Measurements from ENCODE around the gene TRNP1.
"Not testable (repeated sequence)": the region's sequence is repeated elsewhere in the genome, so short reads cannot be mapped to it uniquely, and the experiment has no call there.

The TRNP1 gene

DNA sequence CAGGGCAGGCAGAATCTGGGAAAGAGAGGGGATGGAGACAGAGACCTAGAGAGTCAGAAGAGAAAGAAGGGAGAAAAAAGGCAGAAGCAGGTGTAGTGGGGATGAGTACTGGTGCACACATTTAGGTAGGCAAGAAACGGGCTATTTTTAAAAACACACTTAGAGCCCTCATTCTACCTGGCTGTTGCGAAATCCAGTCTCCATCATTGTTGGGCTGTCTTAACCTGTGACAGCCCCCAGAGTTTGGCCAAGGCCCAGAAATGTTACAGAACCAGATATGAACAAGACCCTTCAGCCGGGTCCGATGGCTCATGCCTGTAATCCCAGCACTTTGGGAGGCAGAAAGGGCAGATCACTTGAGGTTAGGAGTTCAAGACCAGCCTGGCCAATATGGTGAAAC is 20.7 kb upstream of the TRNP1 start:
- DNase-seq (ENCODE audit: low spot score) = no peak

DNA sequence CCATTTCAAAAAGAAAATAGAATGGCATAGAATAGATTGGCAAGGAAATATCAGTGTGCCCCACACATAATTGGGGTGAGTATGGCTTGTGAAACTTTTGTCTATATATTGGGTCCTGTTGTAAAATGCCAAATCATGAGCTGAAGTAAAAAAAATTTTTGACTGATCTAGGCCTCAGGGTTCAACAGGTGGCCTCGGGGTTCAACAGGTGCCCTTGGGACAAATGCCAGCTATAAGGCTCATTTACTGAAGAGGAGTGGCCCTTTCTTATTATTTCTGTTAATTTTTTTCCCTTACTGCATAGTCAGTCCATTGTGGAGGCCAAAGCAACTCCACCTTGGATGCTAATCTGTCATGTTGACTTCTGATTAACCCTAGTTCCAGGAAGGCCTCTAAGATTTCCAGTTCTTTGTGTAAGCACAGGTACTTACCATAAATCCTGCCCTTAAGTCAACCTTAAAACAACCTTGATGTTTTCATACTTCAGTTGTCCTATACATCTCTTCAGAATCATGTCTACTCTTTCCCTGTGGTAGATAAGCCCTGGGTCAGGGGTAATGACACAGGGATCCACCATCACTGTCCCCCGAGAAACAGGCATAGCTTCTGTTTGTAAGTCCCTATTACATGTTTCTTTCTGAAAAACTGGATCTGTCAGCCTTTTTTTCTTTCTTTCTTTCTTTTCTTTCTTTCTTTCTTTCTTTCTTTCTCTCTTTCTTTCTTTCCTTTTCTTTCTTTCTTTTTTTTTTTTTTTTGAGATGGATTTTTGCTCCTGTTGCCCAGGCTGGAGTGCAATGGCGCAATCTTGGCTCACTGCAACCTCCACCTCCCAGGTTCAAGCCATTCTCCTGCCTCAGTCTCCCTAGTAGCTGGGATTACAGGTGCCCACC is 16.6 kb upstream of the TRNP1 start:
- DNase-seq (ENCODE audit: low spot score) = no peak

DNA sequence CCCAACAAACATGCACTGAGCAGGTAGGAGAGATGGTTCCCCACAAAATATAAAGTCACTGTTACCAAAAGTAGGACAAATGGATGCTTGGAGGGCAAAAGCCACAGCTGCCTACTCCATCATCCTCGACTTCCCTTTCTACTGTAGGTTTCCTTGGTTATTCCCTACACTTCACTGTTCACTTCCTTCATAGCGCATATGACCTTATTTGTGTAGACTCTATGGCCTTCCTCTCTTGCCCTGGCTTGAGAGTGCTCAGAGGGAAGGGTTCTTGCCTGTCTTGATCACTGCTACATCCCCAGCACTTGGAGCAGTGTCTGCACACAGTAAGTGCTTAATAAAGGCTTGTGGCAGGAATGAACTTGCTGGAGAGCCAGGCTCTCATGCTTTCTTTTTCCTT is 14.6 kb upstream of the TRNP1 start:
- DNase-seq (ENCODE audit: low spot score) = no peak

DNA sequence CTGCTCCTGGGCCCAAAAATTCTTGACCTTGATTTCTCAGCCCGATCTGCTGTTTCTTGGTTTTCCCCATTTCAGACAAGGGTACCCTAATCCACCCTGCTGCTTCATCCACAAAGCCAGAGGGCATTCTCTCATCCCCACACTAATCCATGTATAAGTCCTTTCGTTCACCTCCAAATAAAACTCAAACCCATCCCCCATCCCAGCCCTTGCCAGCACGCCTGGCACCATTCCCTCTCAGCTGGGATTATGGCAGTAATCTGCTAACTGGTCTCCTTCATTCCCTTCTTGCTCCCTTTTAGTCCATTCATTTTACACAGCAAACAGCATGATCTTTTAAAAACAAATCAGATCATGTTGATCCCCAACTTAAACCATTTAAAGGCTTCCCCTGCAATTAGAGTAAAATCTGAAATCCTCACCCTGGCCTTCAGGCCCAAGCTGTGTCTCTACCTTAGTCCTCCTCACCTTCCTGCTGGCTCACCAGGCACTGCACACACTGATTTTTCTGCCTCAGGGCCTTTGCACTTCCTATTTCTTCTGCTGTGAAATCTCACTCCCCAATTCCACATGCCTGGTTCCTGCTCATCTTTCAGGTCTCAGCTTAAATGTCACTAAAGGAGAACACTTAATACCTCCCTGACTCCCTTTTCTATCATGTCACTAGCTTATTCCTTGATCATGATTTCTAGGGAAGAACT is 12.2 kb upstream of the TRNP1 start:
- DNase-seq (ENCODE audit: low spot score) = no peak

DNA sequence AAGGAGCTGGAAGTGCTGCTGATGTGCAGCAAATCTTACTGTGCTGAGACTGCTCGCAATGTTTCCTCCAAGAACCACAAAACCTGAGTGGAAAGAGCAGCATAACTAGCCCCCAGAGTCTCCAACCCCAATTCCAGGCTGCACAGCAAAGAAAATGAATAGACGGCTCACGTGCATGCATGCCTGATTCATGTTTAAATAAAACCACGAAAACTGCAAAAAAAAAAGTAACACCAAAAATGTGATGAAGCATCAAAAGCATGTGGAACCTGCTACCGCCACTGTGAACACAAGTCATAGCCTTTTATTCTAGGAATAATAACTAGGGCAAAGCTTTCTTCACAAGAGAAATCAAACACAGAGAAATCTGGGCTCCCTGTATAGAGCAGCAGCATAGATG is 9.6 kb upstream of the TRNP1 start:
- no peak for DNase-seq (ENCODE audit: low spot score)

DNA sequence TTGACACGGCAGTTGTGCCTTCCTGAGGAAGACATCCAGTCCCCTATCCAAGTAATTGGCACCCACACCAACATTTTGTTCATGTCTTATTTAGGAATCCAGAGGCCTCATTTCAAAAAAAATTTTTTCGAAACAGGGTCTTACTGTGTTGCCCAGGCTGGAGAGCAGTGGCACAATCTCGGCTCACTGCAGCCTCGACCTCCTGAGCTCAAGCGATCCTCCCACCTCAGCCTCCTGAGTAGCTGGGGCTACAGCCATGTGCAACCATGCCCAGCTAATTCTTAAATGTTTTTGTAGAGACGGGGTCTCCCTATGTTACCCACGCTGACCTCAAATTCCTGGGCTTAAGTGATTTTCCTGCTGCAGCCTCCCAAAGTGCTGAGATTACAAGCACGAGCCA is 9.2 kb upstream of the TRNP1 start:
- no peak for DNase-seq (ENCODE audit: low spot score)

DNA sequence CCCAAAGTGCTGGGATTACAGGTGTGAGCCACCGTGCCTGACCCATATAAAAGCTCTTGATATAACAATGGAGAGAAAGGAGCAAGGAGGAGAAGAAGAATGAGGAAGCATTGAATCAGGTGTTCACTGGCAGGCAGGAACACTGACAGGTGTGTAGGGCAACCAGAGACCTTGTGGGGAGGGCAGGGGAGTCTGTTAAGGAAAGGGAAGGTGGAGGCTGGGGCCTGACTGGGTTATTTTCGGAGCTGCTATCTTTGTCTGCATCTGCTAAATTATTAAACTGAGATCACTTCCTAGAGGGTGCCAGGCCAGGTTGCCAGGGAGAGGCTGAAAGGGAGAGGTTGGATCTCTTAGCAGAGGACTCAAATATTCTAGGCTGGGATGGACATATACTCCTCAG is 6.8 kb upstream of the TRNP1 start:
- DNase-seq (ENCODE audit: low spot score) = no peak

DNA sequence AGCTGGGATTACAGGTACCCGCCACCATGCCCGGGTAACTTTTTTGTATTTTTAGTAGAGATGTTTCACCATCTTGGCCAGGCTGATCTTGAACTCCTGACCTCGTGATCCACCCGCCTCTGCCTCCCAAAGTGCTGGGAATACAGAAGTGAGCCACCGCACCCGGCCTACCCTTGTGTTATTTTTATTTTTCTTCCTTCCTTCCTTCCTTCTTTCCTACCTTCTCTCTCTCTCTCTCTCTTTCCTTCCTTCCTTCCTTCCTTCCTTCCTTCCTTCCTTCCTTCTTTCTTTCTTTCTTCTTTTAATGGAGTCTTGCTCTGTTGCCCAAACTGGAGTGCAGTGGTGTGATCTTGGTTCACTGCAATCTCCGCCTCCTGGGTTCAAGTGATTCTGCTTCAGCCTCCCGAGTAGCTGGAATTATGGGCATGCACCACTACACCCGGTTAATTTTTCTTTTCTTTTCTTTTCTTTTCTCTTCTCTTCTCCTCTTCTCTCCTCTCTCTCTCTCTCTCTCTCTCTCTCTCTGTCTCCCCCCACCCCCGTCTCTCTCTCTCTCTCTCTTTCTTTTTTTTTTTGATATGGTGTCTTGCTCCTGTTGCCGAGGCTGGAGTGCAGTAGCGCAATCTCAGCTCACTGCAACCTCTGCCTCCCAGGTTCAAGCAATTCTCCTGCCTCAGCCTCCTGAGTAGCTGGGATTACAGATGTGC is 3.9 kb upstream of the TRNP1 start:
- DNase-seq (ENCODE audit: low spot score) = not testable (repeated sequence)

DNA sequence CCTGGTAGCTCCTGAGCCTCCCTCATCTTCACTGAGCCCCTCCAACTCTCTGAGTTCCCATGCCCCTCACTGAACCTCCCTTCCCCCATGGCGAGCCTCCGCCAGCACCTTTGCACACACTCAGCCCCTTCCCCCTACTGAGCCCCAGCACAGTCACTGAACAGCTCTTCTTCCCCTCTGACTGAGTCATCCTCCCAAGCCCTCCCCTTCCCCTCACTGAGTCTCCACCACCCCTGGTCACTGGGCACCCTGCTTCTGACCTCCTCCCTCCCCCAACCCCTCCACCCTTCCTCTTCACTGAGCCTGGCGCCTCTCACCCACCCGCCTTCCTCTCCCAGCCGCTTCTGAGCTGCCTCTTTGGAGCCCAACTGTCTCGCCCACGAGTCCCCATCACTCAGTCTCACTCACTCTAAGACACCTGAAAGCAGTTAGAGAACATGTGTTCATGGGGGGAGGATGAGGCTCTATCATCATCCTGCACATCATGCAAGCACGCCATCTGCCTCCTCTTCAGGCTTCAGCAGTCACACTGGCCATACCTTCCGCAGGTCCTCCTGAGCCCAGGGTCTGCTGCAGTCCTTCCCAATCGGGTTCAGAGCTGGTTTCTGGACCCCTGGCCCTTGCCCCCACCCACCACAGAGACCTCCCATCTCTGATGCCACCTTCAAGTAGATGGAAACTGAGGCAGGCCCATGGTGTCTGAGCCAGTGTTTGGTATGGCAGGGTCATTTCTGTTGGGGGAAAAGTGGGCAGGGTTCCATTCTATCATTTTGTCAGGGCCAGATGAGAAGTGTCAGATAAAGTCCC is 2.0 kb upstream of the TRNP1 start:
- peak; percentile 56 for DNase-seq (ENCODE audit: low spot score)

DNA sequence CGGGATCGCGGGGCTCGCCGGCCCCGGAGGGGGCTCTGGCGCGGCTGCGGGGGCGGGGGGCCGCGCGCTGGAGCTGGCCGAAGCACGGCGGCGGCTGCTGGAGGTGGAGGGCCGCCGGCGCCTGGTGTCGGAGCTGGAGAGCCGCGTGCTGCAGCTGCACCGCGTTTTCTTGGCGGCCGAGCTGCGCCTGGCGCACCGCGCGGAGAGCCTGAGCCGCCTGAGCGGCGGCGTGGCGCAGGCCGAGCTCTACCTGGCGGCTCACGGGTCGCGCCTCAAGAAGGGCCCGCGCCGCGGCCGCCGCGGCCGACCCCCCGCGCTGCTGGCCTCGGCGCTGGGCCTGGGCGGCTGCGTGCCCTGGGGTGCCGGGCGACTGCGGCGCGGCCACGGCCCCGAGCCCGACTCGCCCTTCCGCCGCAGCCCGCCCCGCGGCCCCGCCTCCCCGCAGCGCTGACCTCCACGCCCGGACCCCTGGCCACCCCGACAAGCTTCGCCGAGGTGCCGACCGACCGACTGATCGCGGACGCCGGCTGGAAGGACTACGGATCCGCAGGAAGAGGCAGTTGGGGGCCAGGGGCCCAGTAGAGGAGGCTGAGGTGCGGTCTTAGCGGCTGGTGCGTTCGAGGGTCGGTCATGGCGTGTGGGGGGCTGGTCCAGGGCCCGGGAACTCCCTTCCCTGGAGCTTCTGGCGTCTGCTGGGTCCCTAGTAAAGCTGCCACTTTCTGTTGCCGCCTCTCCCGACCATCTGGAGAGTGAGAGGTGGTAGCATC is 711 bp downstream of the TRNP1 start:
- peak; percentile 70 for DNase-seq (ENCODE audit: low spot score)

DNA sequence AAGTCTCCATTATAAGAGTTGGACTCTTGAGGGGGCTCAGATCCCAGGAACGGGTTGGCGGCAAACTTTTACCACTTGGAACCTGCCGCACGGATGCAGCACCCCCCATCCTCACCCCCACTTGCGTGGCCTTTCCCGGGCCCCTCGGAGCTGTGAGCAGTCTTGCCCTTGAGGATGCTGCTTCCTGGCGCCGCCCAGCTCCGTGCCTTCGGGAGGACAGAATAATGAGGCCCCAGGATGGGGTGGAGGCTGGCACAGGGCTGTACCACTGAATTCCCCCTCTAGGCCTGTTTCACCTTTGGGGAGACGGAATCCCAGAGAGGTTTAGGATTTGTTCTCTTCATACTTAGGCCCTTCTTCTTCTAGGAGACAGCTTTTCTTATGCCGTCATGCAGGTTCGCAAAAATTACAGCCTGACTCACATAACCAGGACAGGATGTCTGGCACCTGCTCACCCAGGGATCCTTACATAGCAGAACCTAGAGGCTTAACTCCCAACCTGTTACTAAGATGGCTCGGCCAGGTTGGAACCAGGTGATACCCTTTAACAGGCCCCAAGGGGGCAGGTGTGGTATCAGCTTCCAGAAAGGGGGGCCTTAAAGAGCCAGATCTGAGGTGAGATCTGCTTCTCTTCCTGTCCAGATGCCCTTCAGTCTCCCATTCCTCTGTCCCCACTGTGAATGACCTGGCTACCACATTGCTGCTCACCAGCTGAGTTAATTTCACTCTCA is 1.5 kb downstream of the TRNP1 start:
- DNase-seq (ENCODE audit: low spot score) = peak; percentile 54

DNA sequence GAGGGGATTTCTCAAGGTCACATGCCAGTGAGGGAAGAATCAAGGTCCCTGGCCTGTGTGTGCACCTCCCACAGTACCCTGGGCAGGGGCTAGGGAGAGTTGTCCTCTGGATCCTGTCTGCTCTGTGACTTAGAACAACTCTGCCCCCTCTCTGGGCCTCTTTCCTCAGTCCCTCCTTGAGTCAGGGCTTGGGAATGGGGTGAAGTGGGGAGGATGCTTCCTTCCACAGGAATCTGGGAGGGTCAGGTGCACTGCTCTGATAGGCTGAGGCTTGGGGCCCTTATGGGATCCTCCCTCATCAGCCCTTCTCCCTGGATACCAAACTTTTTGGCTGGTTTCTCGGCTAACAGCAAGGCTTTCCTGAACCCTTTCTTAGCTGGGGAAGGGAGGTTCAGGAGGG is 2.5 kb downstream of the TRNP1 start:
- DNase-seq (ENCODE audit: low spot score) = peak; percentile 80

DNA sequence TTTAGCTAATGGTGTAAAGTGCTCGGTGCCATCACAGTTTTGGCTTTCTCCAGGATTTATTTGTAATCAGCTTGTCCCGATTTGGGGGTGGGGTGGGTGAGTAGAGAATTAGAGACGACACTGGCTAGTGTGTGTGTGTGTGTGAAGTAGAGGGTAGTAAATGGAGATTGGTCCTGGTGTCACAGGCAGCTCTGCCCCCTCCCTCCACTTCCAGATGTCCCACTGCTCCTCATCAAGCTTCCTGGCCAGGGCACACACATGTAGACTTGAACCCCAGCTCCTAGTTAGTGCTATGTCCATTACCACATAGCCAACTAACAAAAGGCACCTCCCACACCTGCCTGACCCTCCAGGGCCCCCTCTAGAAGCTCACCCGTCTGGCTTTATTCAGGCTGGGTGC is 3.2 kb downstream of the TRNP1 start:
- DNase-seq (ENCODE audit: low spot score) = no peak

DNA sequence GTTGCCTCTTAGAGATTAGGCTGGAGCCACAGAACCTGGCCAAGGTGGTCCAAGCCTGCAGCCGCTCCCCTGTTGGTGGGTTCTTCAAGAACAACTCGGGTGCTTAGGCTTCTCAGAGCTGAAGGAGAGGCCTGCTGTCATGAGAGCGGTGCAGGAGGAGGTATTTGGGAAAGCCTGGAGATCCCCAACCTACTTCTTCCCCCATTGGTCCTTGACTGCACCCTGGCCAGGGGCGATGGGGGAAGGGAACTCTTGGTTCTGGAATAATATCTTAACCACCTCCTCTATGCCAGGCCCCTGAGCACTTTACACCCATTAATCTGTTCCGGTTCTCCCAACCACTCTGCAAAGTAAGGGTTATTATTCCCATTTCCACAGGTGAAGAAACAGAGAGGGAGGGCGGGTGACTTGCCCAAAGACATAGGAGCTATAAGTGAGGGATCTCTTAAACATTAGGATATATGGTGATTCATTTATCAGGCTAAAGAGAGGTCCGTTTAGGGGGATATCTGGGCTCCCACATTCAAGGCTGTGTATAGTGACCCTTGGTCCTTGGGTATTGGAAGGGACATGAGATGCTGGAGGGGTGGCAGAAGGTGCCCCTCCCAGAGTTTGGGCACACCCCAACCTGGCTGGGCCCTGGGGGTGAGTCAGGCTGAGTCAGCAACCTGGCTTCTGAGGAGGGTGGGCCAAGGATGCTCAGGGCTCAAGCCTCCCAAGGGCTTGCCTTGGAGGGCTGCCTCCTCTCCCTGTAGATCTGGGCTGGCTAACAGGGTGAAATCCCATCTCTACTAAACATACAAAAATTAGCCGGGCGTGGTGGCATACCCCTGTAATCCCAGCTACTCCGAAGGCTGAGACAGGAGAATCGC is 5.2 kb downstream of the TRNP1 start:
- peak; percentile 45 for DNase-seq (ENCODE audit: low spot score)

DNA sequence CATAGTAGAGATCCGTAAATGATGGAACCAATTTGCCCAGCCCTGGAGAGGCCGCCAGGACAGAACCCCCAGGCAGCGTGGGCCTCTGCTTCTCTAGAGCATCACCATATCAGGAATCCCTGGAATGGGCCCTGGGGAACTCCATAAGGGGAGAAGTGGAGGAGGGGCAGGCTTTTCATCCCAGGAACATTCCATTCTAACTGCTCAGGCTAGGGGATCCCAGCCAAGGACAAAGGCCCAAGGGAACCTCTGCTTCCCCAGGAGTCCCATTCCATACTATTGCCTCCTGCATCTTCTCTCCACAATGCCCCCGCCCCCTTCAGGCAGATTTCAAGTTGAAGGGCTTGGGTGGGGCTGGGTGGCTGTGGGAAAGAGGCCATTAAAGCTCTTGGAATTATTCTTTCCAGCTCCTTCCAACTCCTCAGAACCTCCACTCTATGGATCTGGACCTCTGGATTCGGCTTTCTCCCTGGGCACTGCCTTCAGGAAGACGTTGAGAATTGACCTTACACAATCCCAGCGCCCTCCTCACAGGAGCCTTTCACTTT is 6.0 kb downstream of the TRNP1 start:
- peak; percentile 95 for DNase-seq (ENCODE audit: low spot score)

DNA sequence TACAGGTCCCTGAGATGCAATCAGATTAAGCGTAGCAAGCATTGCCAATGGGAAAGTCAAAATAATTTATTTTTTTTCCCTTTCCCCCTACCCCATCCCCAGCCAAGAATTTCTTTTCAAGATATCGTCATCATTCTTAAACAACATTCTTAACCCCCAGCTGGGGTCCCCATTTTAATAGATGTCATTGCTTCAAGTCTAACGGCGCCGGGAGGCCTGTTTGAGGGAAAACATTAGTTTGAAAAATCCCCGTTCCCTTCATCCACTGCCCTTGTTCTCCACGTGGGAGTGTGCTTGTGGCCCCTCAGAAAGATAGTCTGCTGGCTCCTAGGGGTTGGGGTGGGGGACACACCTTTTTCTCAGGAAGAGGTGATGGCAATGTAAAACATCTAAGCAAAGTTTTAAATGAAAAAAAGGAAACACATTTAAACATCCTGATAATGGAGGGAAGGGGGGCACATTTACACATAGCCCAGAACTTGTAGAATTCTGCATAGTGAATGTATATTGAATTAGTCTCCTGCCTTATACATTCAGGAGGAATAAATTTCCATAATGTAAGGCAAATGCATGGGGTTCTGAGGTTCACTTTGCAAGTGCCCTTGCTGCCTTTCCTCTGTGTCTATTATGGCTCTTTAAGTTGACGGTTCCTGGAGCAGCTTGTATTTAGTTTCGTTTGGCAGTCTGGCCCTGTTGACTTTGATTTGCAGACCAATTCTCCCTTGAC is 6.8 kb downstream of the TRNP1 start:
- no peak for DNase-seq (ENCODE audit: low spot score)

DNA sequence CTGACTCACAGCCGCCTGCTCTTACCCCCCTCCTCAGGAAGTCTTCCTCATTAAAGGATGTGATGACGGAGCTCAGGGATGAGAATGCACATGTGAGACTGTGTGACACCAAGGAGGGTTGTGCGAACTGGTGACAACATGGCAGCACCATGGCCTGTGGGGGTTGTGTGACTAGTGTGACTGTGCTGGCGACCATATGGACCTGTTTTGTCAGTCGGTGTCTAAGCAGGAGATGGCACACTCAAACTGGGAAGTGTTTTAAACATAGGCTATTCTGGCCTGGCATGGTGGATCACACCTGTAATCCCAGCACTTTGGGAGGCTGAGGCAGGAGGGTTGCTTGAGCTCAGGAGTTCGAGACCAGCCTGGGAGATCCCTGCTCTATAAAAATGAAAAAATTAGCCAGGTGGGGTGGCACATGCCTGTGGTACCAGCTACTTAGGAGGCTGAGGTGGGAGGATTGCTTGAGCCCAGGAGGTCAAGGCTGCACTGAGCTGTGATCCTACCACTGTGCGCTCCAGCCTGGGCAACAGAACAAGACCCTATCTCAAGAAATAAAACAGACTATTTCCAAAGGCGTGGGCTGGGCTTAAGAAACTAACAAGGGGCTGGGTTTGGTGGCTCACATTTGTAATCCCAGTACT is 7.4 kb downstream of the TRNP1 start:
- no peak for DNase-seq (ENCODE audit: low spot score)

Data from GM03348 (cell line).